Stimulated activated CD8-positive, alpha-beta memory T cell treated with anti-CD3 and anti-CD28 coated beads, Interleukin-4, amount 100 ng/mL, for 1 hour (primary cell): Measurements from ENCODE around the gene AMMECR1.

Experiments used
- DNase-seq, 2 donors: peaks; one replicate each; pipeline ENCODE4 v3.0.0-alpha.2; 2020; ENCODE audit warnings: low read depth in 2 of 2, low spot score in 1 of 2

The AMMECR1 gene

DNA sequence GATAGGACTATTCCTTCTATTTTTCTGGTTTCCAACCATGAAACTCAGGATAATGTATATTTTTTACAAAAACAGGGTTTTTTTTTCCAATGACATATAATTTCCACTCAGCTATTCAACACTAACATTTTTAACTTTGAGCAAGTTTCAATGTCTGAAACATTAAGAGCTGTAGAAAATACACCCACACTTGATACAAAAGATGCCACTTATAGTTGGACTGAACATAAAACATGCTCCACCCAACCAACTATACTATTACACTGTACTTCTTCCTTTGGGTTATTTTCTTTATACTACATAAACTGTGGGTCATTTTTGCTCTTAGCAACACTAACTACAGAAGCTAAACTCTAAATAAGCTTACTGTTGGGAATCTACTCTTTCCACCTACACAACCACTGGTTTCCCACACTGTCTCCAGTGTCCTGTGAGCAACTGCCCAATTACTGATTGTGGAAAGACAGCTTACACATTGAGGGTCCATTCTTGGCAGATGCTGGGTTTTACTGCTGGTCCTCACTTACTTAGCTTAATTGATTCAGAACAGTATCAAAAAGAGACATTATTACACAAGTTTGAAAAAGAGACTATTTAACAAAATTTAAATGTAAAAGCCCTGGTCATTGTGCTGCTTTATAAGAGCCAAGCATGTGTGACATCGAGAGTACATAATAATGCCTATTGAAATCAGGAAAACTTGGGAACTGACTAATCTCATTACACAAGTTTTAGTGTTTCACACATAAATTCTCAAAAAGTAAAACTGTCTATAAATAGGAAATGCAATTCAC lies 6.3 kb downstream of the AMMECR1 start:
- DNase-seq, result no peak

DNA sequence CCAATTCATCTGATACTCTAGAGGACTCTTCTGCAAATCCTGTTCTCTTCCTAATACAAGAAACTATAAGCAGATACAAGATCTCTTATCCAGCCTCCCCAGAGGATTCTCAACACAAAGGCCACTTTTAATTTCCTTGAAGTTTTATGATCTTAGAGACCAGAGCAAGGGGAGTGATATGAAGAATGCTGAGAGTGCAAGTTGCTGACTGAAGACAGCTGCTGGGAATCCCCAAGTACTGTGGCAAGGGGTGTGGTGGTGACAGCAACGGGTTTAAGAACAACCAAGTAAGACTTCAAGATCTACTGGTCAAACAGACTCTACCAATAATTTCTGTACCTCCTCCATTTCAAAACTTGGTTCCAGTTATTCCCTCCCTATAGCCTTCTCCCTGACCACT lies 7.0 kb downstream of the AMMECR1 start:
- no peak for DNase-seq

DNA sequence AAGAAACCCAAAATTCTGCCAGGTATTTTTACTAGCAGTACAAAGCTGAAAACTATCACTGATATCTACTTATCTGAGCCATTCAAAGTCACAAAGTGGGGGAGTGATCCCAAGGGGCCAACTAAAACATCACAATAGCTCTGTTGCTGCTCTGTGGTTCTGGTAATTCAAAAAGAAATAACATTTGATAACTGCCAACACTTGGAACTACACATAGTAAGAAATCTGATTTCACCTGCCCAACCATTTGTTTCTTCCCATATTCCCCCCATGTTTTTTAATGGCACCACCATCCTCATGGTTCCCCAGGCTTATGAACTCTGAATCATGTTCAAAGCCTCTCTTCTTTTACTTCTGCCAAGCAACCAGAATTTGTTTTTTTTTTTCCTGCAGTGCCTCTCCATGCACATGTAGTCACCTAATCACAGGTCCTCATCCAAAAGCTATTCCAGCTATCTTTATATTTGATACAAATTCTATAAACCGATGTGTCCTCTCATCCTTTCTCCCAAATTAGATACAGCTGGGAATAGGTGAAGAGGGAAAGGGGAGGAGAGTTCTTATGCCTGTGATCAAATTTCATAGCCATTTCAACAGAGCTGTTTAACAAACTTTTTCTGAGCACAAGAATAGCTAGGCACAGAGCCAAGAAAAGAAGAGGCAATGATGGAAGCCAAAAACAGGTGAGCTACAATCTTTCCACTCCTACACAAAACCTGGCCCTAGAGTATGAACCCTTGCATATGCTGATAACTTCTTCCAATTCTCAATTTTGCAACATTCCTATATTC lies 7.7 kb downstream of the AMMECR1 start:
- no peak for DNase-seq

DNA sequence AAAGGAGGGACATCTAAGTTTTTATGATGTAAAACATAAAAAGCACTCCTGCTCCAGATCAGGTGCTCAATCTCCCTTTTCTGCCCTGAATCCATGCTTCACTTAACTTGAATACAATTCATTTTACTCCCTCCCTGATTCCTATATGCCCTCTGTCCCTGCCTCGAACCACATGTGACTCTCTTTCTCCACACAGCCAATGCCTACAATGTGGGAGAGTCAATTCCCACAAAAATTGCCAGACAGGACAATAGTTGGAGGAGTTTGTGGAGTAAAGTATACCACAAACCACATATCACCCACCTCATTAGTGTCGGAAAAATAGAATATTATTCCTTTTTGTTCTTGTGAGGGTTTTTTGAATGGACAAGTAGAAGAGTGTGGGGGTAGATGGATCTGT lies 9.7 kb downstream of the AMMECR1 start:
- DNase-seq, result no peak

DNA sequence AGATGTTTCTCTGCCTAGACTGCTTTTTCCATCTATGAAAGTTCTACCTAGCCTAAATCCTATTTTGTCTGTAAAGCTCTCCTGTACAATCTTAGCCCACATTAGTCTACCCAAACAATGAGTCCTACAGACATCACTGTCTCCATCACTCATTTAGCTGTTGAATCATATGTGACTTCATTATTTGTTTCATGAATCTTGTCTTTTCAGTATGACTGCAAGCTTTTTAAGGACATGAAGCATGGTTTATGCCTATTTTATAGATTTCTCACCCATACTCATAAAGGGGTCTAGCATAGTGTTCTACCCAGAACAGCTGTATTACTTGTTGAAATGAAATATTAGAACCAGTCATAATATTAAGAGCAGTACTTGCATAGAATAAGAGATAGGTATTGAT lies 13.0 kb downstream of the AMMECR1 start:
- DNase-seq, result no peak

DNA sequence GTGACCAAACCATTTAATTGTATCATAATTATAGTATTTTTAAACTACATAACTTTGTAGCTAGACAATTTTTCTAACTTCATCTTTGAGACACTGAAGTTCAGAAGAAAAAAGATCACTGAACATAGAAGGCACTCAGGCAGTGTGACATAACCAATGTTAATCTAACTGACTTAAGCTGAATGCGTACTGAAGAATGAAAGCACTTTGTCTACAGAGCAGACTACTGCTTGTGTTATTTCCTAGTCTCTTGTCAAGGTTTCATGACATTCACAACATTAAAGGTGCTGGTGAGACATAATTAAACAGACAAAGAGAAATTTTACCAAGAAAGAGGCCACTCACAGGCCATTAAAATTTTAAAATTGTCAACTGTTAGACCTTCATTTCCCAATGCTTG lies 13.5 kb downstream of the AMMECR1 start:
- no peak for DNase-seq

DNA sequence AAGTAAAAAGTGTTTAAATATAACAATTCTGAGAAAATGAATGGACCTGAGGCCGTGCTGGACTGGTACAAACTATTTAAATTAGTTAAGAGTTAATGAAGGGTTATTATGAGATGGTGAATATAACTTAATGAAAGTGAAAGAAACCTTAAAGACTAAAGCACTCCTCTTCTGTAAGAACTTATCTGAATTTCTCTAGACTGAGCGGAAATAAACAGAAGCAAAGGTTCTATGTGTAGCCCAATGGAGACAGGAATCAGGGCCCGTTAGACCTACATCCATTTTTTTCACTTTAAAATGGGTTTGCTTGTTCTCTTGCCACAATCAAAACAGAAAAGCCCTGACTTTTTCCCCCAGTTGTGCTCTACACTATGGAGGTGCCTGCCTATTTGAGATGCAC lies 14.9 kb downstream of the AMMECR1 start:
- no peak for DNase-seq

DNA sequence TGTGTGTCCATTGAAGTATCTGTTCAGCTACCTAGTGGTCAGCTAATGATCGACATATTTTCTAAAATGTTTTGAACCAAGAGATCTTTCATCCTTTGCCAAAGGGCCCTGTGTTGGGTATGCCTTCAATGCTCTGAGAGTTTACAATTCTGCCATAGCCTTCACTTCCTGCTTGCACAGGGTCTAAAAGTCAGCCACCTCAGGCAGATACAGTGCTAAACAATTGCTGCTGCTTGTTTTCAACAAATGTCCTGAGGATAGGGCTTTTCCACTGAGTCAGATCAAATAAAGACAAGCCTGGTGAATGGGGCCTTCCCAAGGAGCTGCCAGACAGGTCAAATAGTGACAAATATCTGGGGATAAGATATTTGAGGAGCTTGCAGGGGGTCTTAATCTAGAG lies 16.7 kb downstream of the AMMECR1 start:
- no peak for DNase-seq

DNA sequence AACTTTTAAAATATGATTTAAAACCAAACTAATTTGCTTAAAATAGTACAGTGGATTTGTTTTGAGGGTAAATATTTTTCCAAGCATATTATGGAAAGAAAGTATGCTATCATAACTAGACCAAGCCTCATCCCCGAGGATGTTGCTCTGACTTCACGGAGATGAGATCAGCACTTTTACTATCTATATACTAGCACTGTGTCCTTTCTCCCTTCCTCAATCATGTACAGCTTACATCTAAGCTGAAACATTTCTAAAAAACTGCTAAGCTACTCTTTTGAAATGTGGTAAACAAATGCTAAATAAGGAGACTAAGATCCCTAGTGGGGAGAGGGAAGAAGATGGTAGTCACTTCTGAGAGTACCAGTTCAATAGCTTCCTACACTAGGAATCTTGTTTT lies 23.8 kb downstream of the AMMECR1 start:
- DNase-seq, result no peak

DNA sequence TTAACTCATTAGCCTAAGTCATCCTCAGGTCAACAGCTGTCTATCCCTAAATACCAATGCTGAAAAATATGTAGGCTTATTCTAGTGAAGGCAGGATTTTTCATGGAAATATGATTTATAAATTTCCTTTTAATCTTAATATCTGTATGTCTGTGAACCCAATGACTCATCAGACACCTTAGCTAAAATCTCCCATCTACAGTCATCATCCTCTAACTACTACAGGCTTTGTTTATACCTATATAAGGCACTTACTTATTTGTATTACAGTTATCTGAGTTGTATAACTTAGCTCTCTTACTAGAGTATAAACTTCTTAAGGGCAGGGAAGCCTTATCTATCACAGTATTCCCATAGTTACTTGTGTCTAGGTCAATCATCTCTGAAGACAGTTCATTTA lies 24.2 kb downstream of the AMMECR1 start:
- no peak for DNase-seq

DNA sequence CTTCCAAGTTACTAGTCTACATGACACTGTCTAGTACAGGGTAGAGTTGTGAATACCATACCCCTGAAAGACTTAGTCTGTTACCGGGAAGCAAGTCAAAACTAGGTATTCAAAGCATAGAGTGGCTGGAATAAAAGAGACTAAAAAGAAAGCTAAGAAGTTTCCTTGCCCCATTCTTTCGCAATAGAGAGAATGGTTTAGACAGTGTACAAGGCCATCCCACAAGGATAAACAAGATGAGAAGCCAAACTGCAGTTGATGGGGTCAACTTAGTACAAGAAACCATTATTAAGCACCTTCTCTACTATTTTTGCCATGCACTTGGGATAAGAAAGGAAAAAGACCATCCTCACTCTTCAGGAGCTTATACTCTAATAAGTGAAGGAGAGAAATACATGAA lies 30.3 kb downstream of the AMMECR1 start:
- DNase-seq, result no peak

DNA sequence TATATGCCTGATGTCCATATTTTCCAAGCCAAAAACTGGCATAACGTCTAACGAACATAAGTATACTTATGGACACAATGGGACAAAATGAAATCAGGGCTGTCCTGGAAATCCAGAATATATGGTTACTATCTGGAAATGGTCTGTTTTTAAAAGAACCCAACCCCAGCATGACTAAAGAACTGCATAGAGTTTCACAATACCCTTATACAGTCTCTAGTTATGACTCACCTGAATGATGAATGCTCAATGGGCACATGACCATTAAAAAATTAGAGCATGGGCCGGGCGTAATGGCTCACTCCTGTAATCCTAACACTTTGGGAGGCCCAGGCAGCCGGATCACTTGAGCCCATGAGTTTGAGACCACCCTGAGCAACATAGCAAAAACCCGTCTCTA lies 31.8 kb downstream of the AMMECR1 start:
- no peak for DNase-seq

DNA sequence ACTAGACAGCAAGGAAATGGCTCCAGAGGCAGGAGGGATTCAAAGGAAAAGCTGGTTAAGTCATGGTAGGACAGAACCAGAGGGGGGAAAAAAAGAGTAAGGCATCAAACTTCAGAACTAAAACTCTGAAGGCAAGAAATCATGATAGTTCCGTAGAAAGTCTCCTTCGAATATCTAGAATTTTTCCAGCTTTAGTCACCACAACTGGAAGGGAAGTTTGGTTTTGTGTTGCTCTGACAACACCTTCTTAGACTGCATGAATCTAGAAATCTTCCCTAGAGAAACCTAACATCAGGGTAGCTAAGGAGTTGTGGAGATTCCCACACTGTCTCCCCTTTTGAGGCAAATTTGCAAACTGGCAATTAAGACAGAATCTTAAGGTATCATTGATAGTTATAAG lies 33.7 kb downstream of the AMMECR1 start:
- DNase-seq, result no peak

DNA sequence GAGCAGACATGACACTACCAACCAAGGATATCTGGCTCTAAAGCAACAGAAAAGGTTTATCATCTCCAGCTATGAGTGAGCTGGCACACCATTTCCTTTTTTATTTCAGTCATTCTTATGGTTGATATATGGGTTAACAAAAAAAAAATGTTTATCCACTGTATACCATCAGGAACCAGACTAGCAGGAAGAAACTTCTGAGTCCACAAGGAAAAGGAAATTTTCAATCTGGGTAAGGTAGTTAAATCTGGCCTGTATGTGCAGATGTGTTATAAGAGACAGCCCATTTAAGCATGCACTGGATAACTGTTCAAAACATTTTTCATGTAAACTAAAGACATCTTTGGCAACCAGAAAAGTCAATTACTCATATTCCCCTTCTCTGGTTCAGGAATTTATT lies 35.0 kb downstream of the AMMECR1 start:
- no peak for DNase-seq

DNA sequence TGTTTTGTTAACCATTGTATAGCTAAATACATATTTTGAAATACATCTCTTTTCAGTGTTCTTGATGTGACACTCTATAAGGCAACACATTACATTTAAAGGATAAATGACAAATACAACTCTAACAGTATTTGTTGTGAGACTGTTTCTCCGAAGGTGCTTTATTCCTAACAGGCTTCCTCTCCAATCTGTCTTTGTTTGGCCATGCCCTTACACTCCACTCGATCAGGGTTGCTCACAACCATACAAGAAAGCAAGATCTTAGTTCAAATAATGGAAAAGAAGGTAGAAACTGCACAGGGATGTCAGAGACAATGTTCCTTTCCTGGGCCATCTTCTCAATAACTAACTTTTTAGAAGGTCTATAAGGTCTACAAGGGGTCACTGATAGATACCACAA lies 36.5 kb downstream of the AMMECR1 start:
- no peak for DNase-seq

DNA sequence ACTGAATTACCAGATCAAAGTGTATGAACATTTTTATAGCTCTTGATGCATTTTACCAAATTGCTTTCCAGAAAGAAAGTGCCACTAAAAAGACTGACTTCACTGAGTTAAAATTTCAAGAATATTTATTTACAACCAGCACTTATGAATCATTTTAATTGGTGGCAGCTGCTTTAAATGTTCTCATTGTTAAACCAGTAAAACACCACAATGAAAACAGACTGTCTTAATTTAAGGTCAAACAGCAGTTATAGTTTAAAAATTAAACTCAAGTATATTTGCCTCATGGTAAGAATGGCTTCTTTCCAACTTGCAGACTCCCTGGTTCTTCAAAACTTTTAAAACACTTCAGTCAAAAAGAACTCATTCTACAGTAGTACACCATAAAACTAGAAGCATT lies 36.9 kb downstream of the AMMECR1 start:
- no peak for DNase-seq

DNA sequence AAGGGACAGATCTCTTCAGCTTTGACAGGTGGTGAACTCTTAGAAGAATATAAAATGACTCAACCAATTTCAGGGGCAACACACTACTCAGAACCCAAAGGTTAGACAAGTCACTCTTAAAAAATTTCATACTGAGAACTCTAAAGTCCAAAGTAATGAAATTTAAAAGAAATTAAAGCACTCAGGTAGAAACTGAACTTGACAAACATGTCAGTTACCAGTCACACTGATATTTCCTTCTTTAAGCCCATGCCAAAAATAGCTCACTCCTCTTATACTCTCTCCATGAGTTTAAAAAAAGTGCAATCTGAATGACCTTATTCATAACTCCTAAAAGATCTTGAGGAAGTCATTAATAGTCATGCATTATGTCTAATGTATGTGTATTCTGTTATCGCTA lies 40.3 kb downstream of the AMMECR1 start:
- no peak for DNase-seq

DNA sequence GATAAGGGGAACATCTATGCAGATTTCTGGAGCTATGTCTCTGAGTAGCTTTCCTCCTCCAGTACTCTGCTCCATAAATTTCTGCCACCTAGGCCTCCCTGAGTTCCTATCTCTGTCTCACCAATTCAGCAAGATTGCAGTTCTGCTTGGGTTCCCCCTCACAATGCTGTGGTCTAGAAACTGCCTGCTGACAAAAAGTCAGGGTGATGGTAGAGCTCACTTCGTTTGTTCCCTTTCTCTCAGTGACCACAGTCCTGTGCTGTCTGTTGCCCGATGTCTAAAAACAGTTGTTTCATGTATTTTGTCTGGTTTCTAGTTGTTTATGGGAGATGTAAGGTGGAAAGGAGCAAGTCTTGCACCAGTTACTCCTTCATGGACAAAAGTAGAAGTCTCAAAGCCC lies 41.1 kb downstream of the AMMECR1 start:
- no peak for DNase-seq

DNA sequence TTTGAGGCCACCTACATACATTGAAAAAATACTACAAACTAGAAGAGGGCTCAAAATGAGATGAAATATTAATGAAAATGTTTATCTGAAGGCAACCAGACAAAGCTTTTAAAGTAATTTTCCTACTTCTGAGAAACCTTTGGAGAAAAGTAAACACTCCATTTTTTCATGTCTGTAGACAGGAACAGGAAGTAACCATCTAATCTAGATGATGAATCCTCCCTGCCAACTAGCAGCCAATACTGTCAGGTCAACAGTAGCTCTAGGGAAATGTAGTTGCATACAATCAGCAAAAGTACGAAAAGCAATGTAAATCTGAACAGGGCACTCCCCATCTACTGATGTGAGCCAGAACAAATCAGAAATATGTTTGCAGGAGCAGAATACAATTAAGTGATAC lies 49.0 kb downstream of the AMMECR1 start:
- DNase-seq, result no peak

DNA sequence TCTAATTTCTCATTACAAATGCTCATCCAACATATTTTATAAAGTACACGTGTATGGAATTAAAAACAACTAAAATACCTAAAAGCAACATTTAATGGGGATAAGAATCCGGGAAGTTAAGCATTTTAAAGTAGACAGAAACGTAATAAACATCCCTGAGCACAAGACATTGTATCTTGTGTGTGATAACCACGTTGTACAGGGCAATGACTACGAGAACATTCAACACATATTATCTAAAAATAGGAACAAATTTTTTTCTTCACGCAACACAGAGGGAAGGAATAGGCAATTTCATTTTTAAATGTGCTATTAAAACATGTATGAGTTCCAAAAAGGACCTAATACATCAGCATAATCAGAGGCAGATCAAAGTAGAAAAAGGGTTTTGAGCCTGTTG lies 49.5 kb downstream of the AMMECR1 start:
- DNase-seq, result no peak

DNA sequence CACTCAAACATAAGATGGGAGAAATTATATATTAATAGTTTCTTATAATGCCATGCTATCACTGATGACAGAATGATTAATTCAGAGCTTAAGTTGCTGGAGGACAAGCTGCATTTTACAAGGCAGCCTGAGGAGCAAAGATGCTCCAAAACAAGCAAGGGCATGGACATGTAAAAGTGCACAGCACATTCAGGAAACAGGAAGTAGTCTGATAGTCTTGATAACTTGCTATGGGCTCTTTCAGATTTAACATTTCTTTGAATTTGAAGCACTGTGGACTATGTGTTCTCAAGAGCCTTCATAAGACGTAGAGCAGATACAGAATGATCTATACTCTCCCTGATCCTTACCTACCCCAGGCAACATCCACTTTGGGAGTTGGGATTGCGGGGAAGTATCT lies 50.0 kb downstream of the AMMECR1 start:
- DNase-seq, result no peak

DNA sequence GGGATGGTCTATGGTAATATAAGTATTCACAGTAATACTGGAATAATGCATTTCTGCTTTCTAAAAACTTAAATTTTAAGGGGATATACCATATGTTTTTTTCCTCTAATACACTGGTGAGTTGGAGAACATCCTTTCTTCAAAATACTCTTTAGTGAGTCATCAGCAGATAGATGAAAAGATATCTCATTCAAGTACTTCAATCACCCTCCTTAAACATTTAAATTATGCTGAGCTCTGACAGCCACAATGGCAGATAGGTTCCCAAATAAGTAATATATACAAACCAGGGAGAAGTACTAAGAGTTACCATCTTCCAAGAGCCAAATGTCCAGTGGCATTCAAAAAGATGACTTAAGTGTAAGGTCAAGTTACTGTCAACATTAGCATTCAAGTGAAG lies 52.2 kb downstream of the AMMECR1 start:
- no peak for DNase-seq

DNA sequence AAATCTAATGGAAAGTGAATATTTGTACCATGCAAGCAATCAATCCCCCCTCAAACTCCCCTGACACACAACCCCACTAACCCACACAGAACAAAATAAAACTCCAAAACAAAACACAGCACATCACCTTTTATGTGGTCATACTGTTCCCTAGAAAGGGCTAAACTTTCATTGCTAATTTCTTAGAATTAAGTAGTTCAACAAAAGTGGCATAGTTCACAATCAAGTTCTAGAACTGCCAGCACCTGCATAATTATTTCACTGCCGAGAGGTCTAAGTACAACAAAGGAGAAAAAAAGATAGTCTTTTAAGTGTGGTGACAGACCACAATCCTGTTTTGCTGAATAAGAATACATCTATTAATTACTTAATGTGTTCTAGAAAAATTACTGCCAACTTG lies 58.8 kb downstream of the AMMECR1 start:
- DNase-seq, result no peak
